Measurements from ENCODE around the gene EMILIN3. TPM values are rescaled to one million over a fixed set of nuclear protein-coding genes. Genes with fewer than 3 reads are reported as not detected.

The EMILIN3 gene
- total RNA-seq, 1 experiment from 2014 or later: not detected

- POLR2A ChIA-PET: no interaction called here
- Histone ChIP-seq H3K36me3 (ENCODE audit: control insufficient read depth in 1 of 2, insufficient read depth in 2 of 2, low read length in 2 of 2) (no peaks in the 10 kb centered on the region), H3K4me3 (replicated peaks in 1 of 2; ENCODE audit: low read depth in 1 of 2, low read length in 2 of 2) (no peak overlapping the region), H3K27me3 (ENCODE audit: insufficient read depth, low read length) (no peaks in the 10 kb centered on the region), H3K9me3 (ENCODE audit: control insufficient read depth in 1 of 2, insufficient read depth in 1 of 2, low read depth in 1 of 2, low read length in 2 of 2) (no peaks in the 10 kb centered on the region), H3K9me2 (ENCODE audit: insufficient read depth) (no peaks in the 10 kb centered on the region), H4K20me1 (ENCODE audit: insufficient read depth) (no peaks in the 10 kb centered on the region), H3K4me2 (ENCODE audit: low read length) (no peak overlapping the region), H3K9ac (ENCODE audit: low read length) (no peak overlapping the region), H3K27ac (ENCODE audit: low read depth, low read length) (no peak overlapping the region), H2AFZ (ENCODE audit: low read depth, low read length, poor library complexity, severe bottlenecking) (no peak overlapping the region), H3K4me1 (ENCODE audit: control insufficient read depth in 1 of 2, insufficient read depth in 2 of 2, low read length in 2 of 2) (no peaks in the 10 kb centered on the region), H3K79me2 (ENCODE audit: insufficient read depth, low read length) (no peaks in the 10 kb centered on the region)
- no peak for DNase-seq (ENCODE audit: low read depth, low spot score)
- CTCF ChIA-PET: no interaction called here
- no peak for ATAC-seq
- no TSS peak for BruUV-seq (replicated peaks)
- intact Hi-C loops (cut with micrococcal nuclease): no loop called here
- RAD21 ChIA-PET (ENCODE audit: low non-redundant PET in 1 of 2, low total read pairs in 2 of 2, uncharacterized antibody in 2 of 2, unreplicated experiment in 2 of 2): no interaction called here
- no peak for TF ChIP-seq YY1 (IDR thresholded peaks at IDR 0.05; ENCODE audit: extremely low read depth, insufficient replicate concordance, low read depth, low read length)
- no peak for TF ChIP-seq CEBPB (IDR thresholded peaks at IDR 0.05; ENCODE audit: low read depth)
- no peak for TF ChIP-seq CTCF (IDR thresholded peaks at IDR 0.05 in 2 of 3, conservative IDR thresholded peaks at IDR 0.05 in 1 of 3; ENCODE audit: borderline replicate concordance in 1 of 3, insufficient read depth in 1 of 3, low read depth in 2 of 3, low read length in 2 of 3)
- no peak for TF ChIP-seq POLR2A (IDR thresholded peaks at IDR 0.05; ENCODE audit: borderline replicate concordance, extremely low read depth, insufficient read depth, insufficient read length)
- TF ChIP-seq EZH2 (IDR thresholded peaks at IDR 0.05): no peak
- TF ChIP-seq ZFX (IDR thresholded peaks at IDR 0.05): no peak
- TF ChIP-seq REST (IDR thresholded peaks at IDR 0.05; ENCODE audit: low read depth): no peak
- TF ChIP-seq TCF7L2 (IDR thresholded peaks at IDR 0.05; ENCODE audit: borderline replicate concordance, extremely low read depth, insufficient read depth, insufficient read length): no peak
- no peak for TF ChIP-seq SRF (IDR thresholded peaks at IDR 0.05; ENCODE audit: low read depth)
- TF ChIP-seq ZNF274 (IDR thresholded peaks at IDR 0.05; ENCODE audit: low read depth, low read length): no peak
- TF ChIP-seq EGR1 (IDR thresholded peaks at IDR 0.05; ENCODE audit: low read depth): no peak
- no peak for TF ChIP-seq SIN3A (IDR thresholded peaks at IDR 0.05; ENCODE audit: low read depth)
- no peak for TF ChIP-seq POLR2AphosphoS5 (IDR thresholded peaks at IDR 0.05; ENCODE audit: low read depth, low read length)
- TF ChIP-seq RAD21 (IDR thresholded peaks at IDR 0.05; ENCODE audit: low read depth): no peak
- TF ChIP-seq ATF3 (IDR thresholded peaks at IDR 0.05): no peak
- no peak for TF ChIP-seq ZBTB33 (IDR thresholded peaks at IDR 0.05; ENCODE audit: extremely low read depth, insufficient replicate concordance, low read length)
- TF ChIP-seq FOSL1 (IDR thresholded peaks at IDR 0.05; ENCODE audit: low read depth): no peak
- TF ChIP-seq JUND (IDR thresholded peaks at IDR 0.05): no peak
Measured at GRCh38 chr20:41364967-41365765, 1.5 kb downstream of the EMILIN3 start.
